Measurements from ENCODE around the gene EXOC4.

EXOC4 gene

DNA sequence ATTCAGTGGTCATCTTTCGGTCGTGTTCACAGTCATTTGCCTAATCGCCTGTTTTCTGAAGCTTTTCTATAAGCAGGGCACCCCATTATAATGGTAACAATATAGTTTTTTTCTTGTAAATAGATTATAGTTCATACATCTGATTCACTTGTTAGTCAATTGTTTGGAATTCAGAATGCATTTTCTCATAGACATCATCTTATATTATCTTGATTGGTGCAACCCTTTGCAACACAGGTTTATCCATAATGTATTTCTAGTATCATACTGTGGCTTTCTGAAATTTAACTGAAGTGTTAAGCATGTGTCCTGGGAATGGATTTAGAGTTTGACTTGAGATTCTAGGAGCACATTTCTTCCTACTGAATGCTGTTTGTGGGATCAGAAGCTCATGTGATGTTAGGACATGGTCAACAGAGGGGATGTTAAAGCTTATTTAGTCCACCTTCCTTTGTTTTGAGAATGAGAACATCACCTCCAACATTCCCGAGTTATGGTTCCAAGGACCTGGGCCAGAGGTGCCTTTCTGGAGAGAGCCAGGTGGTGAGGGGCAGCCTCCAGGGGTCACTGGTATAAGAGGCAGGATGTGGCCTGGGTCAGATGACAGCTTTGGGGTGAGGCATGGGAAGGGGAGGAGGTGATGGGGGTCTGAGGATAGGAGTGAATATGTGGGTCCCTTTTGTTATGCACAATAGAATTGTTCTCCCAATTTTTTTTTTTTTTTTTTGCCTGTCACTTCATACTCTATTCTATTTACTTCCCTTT lies 415.6 kb downstream of the EXOC4 start:
- no peak for TF ChIP-seq CTCF (IDR thresholded peaks at IDR 0.05; ENCODE audit: unreplicated experiment in 3 of 3)
- Mint-ChIP-seq H3K9me3 (no peaks in the 10 kb centered on the region), H3K36me3 (ENCODE audit: low read depth) (peaks cover 9% of the 10 kb centered on the region), H3K4me3 (no peak overlapping the region), H3K4me1 (no peaks in the 10 kb centered on the region), H3K27me3 (ENCODE audit: low read depth) (peaks cover 3% of the 10 kb centered on the region), H3K27ac (peak overlapping the region in 1 of 3 experiments; percentile 48)

DNA sequence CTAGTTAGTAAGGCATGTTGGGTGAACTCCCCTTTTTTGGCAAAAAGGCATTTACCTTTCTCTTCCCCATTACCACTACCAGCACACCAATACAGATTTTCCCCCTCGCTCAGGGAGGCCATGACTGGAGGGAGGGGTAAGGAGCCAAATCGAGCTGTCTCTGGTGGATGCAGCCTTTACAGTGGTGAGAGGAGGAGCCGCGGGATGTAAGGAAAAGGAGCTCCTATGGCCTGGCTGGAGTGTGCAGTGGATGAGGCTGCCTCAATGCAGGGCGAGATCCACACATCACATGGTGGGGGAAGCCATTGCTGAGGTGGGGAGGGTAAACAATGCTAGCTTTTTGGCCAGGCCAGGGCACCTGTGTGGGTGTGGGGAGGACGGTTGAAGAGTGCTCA lies 416.2 kb downstream of the EXOC4 start:
- no peak overlapping the region for H3K4me3 Mint-ChIP-seq
- H3K4me1 Mint-ChIP-seq = no peaks in the 10 kb centered on the region
- no peak overlapping the region for H3K27ac Mint-ChIP-seq
- no peak for TF ChIP-seq CTCF (IDR thresholded peaks at IDR 0.05; ENCODE audit: unreplicated experiment in 3 of 3)
- H3K36me3 Mint-ChIP-seq (ENCODE audit: low read depth) = peaks cover 8% of the 10 kb centered on the region
- H3K27me3 Mint-ChIP-seq (ENCODE audit: low read depth) = peaks cover 3% of the 10 kb centered on the region
- H3K9me3 Mint-ChIP-seq = no peaks in the 10 kb centered on the region

DNA sequence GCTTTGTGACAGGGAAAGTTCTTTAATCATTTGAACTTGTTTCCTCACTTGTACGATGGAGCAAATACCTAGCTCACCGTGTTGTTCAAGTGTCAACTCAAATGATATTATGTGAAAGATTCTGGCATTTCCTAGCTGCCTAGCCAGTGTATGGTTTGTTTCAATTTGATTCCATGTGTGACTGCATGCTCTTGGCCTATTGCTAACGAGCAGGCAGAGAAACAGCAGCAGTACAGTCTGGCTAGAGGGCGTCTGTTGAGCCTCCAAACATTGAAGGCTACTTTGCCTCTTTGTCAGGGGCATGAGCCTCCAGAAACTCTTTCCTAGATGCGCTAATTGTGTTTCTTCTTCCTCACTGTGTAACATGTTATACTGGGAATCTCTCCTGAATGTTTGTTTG lies 417.4 kb downstream of the EXOC4 start:
- no peak for TF ChIP-seq CTCF (IDR thresholded peaks at IDR 0.05; ENCODE audit: unreplicated experiment in 3 of 3)
- peaks cover 3% of the 10 kb centered on the region for H3K27me3 Mint-ChIP-seq (ENCODE audit: low read depth)
- H3K36me3 Mint-ChIP-seq (ENCODE audit: low read depth) = peaks cover 8% of the 10 kb centered on the region
- H3K9me3 Mint-ChIP-seq = no peaks in the 10 kb centered on the region
- H3K4me1 Mint-ChIP-seq = no peaks in the 10 kb centered on the region
- no peak overlapping the region for H3K4me3 Mint-ChIP-seq
- H3K27ac Mint-ChIP-seq = no peak overlapping the region

GRCh38 chr7:133672866-133673265 lies 420.0 kb downstream of the EXOC4 start:
- peaks cover 11% of the 10 kb centered on the region for H3K4me1 Mint-ChIP-seq
- no peak for TF ChIP-seq CTCF (IDR thresholded peaks at IDR 0.05; ENCODE audit: unreplicated experiment in 3 of 3)
- H3K9me3 Mint-ChIP-seq = no peaks in the 10 kb centered on the region
- H3K36me3 Mint-ChIP-seq (ENCODE audit: low read depth) = peaks cover 8% of the 10 kb centered on the region
- no peak overlapping the region for H3K27ac Mint-ChIP-seq
- peaks cover 3% of the 10 kb centered on the region for H3K27me3 Mint-ChIP-seq (ENCODE audit: low read depth)
- H3K4me3 Mint-ChIP-seq = no peak overlapping the region

DNA sequence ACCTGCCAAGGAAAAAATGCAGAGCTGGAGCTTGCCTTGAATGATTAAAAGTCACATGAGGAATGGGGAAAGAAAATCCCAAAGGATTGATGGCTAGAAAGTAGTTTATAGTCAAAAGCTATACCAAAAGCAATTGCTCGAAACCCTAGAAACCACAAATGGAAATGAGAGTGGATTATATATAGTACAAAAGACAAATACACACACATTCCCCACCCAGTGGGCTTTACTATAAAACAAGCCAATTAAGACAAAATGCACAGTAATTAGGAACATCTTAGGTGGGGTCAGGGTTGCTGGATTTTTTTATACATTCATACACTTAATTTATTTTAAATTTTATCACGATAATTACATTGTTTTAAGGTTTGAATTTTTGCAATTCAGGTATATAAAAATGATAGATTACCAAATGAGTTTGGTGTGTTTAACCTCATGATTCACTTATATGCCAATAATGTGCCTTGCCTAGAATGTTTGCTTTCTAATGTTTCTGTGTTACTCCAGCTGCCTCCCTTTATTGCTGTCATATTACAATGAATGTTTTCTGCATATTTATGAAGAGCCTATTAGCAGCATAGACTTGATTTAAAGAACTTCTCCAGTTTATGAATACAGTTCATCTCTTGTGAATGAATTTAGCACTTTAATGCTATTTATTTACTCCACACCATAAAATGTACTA lies 421.3 kb downstream of the EXOC4 start:
- peaks cover 7% of the 10 kb centered on the region for H3K27me3 Mint-ChIP-seq (ENCODE audit: low read depth)
- no peak overlapping the region for H3K27ac Mint-ChIP-seq
- TF ChIP-seq CTCF (IDR thresholded peaks at IDR 0.05; ENCODE audit: unreplicated experiment in 3 of 3) = no peak
- peaks cover 11% of the 10 kb centered on the region for H3K4me1 Mint-ChIP-seq
- no peak overlapping the region for H3K4me3 Mint-ChIP-seq
- H3K36me3 Mint-ChIP-seq (ENCODE audit: low read depth) = peaks cover 8% of the 10 kb centered on the region
- H3K9me3 Mint-ChIP-seq = no peaks in the 10 kb centered on the region

All from nephron (organoid).